ENCODE results near the gene CYP2D6.

CYP2D6 gene

DNA sequence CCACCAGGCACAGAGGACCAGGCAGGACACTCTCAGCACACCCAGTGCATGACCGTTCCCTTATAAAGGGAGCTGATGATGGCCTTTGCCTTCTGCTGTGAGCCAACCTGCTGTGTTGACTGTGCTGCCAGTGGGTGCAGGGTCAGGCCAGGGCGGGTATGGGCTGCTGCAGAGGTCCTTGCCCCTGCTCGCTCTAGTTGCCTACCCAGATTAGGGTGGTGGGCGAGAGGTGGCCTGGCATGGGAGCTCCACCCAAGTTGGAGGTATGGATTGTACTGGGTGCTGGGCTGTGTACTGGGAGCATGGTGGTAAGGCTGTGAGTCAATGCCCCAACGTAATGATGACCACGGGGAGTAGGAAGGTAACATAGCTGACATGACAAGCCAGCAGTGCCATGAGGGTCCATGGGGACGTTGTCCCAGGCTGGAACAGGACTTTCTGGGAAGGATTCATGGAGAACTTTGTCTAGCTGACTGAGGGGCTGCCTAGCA, 24.5 kb upstream of the CYP2D6 start:
- TF ChIP-seq, protein P1, sequence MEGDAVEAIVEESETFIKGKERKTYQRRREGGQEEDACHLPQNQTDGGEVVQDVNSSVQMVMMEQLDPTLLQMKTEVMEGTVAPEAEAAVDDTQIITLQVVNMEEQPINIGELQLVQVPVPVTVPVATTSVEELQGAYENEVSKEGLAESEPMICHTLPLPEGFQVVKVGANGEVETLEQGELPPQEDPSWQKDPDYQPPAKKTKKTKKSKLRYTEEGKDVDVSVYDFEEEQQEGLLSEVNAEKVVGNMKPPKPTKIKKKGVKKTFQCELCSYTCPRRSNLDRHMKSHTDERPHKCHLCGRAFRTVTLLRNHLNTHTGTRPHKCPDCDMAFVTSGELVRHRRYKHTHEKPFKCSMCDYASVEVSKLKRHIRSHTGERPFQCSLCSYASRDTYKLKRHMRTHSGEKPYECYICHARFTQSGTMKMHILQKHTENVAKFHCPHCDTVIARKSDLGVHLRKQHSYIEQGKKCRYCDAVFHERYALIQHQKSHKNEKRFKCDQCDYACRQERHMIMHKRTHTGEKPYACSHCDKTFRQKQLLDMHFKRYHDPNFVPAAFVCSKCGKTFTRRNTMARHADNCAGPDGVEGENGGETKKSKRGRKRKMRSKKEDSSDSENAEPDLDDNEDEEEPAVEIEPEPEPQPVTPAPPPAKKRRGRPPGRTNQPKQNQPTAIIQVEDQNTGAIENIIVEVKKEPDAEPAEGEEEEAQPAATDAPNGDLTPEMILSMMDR (IDR thresholded peaks at IDR 0.05): no peak

DNA sequence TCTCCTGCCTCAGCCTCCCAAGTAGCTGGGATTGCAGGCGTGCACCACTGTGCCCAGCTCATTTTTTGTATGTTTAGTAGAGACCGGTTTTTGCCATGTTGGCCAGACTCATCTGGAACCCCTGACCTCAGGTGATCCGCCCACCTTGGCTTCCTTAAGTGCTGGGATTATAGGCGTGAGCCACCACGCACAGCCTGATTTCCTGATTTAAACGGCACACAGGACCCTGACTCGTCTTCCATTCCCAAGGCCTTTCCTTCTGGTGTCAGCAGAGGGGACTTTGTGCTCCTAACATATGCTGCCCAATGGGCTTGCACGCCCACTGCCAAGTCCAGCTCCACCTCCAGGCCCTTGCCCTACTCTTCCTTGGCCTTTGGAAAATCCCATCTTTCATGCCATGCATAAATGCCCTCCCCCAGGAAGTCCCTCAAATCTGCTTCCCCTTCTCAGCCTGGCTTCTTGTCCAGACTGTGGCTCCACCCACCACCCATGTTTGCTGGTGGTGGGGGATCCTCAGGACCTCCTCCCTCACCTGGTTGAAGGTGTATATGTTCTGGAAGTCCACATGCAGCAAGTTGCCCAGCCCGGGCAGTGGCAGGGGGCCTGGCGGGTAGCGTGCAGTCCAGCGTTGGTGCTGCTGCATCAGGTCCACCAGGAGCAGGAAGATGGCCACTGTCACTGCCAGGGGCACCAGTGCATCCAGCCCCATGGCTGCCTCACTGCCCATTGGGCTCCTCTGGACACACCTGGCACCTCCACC, 23.9 kb upstream of the CYP2D6 start:
- TF ChIP-seq, protein P1 (IDR thresholded peaks at IDR 0.05): no peak

DNA sequence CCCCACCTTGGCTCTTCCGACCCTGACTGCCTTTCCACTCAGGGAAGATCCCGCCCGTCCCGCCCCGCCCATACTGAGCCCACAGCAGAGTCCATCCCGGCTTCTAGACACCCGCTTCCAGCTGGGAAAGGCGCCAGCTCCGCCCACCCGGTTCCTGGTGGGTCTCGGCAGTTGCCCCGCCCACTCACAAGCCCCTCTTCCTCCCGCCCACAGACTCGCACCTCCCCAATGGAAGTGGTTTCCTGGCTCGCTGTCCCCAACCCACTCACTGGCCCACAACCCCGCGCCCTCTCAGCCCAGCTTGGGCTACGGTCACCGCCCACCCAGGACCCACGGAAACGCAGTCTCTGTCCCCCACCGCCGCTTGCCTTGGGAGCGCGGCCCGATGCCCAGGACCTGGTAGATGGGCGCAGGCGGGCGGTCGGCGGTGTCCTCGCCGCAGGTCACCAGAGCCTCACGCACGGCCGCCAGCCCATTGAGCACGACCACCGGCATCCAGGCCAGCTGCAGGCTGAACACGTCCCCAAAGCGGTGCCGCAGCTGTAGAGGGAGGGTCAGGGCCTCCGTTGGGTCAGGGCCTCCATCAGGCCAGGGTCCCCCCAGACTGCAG, 22.2 kb upstream of the CYP2D6 start:
- TF ChIP-seq, protein P1 (IDR thresholded peaks at IDR 0.05): no peak

DNA sequence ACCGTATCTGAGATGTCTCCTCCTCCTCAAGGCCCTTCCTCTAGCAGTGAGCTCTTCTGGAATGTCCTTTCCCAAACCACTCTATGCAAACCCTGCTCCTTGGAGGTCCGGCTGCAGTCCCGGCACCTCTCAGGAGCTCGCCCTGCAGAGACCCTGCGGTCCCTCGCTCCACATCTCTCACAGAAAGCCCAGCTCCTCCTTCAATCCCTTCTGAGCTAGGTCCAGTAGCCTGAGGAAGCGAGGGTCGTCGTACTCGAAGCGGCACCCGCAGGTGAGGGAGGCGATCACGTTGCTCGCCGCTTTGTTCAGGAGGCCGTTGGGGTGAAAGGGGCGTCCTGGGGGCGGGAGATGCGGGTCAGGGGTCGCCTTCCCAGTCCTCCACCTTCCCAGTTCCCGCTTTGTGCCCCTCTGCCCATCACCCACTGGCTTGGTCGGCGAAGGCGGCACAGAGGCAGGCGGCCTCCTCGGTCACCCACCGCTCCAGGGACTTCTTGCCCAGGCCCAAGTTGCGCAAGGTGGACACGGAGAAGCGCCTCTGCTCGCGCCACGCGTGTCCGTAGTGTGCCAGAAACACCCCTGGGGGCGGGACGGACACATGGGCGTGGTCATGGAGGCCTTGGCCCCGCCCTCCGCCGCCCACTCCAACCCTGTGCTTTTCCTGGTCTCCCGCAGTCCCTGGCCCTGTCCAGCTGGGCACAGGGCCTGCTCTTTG, 21.5 kb upstream of the CYP2D6 start:
- TF ChIP-seq, protein P1 (IDR thresholded peaks at IDR 0.05): no peak

DNA sequence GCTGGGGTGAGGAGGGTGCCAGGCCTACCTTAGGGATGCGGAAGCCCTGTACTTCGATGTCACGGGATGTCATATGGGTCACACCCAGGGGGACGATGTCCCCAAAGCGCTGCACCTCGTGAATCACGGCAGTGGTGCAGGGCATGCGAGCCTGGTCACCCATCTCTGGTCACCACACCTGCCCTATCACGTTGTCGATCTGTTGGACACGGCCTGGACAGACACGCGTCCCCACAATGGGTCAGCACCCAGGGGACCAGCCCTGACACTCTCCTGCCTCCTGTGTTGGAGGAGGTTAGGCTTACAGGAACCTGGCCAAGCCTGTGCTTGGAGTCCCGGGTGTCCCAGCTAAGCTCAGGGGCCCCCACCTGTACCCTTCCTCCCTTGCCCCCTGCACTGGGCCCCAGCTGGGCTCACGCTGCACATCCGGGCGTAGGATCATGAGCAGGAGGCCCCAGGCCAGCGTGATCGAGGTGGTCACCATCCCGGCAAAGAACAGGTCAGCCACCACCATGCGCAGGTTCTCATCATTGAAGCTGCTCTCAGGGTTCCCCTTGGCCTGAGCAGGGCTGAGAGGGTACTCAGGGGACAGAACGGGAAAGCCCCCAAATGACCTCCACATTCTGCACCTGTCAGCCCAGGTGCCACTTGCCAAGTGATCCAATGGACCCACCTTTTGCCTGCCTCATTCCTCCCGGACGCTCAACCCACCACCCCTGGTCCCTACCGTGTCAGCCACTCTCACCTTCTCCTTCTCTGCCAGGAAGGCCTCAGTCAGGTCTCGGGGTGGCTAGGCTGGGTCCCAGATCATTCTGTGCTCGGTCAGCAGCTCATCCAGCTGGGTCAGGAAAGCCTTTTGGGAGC, 20.3 kb upstream of the CYP2D6 start:
- TF ChIP-seq, protein P1 (IDR thresholded peaks at IDR 0.05): no peak

DNA sequence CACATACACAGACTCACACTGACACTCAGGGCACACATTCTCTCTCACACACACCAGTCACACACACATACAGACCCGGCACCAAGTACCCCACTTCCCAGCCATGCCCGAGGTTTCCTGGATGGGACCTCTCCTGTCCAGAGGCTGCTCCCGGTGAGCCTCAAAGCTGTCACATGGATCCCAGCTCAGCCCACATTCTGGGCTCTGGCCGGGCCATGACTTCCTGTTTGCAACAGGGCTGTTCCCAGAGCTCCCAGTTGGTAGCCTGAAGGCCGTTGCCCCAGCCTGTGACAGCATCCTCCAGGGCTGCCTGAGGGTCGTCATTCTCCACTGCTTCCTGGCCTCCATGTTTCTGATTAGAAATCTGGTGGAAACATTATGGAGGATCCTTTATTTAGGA, 14.6 kb upstream of the CYP2D6 start:
- TF ChIP-seq, protein P1 (IDR thresholded peaks at IDR 0.05): no peak

Measured in LNCAP (cell line).